GM19351 (cell line): ENCODE results near the gene CLNK.
A peak's percentile ranks its signal among the peaks of the same experiment; 100 is the strongest.
"Not testable (repeated sequence)": the region's sequence is repeated elsewhere in the genome, so short reads cannot be mapped to it uniquely, and the experiment has no call there.

ENCODE experiments used
- ATAC-seq: cut with Tn5 transposase; IDR thresholded peaks from one replicate; pipeline ENCODE4 v1.9.1; 2021; ENCODE audit warnings: mild to moderate bottlenecking, moderate library complexity; ENCODE audit not compliant: unreplicated experiment

The CLNK gene

GRCh38 chr4:10581022-10581421 lies 103.5 kb downstream of the CLNK start:
- ATAC-seq, result no peak

DNA sequence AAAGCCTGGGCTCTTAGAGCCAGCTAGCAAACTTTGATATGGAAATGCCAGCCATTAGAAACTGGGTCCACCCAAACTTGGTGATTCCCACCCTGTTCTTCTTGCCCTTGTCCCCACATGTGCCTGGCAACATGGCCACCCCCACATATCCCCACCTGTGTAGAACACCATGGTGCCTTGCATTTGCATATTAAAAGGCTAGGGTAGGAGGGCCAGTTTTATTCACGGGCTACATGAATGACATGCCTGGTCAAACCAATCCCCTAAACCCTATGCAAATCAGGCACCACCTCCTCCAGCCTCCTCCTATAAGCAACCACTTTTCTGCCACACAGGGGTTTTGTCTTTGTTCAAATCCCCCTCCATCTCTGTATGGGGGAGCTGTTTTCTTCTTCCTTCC lies 104.9 kb downstream of the CLNK start:
- no peak for ATAC-seq

GRCh38 chr4:10577508-10578426 lies 106.8 kb downstream of the CLNK start:
- peak; percentile 76 for ATAC-seq

GRCh38 chr4:10577018-10577417 lies 107.5 kb downstream of the CLNK start:
- peak; percentile 75 for ATAC-seq

GRCh38 chr4:10576236-10576635 lies 108.3 kb downstream of the CLNK start:
- no peak for ATAC-seq

DNA sequence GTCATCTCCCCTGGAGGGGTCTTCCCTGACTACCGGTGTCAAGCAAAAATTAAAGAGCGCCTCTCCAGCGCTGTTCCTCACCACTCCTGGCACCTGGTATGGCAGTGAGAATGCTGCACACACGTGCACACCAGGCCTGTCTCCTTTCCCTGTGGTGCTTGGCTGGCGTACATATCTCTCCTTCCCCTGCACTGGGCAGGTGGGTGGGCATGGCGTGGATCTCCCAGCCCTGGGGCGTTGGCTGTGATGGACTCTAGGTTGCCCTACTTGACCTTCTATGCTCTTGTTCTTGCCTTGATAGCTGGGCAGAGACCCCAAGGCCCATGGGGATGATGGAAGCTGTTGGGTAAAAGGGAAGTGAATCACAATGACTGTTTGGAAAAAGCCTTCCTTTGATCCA lies 109.2 kb downstream of the CLNK start:
- no peak for ATAC-seq

DNA sequence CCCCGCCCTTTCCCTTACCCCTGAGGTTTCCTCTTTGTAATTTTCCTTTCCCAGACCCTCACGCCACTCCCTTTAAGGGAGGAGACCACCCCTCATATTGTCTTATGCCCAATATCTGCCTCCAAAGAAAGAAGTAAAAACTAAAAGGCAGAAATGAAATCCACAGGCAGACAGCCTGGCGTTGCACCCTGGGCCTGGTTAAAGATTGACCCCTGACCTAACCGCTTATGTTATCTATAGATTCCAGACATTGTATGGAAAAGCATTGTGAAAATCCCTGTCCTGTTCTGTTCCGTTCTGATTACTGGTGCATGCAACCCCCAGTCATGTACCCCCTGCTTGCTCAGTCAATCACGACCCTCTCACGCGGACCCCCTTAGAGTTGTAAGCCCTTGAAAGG lies 110.0 kb downstream of the CLNK start:
- not testable (repeated sequence) for ATAC-seq

DNA sequence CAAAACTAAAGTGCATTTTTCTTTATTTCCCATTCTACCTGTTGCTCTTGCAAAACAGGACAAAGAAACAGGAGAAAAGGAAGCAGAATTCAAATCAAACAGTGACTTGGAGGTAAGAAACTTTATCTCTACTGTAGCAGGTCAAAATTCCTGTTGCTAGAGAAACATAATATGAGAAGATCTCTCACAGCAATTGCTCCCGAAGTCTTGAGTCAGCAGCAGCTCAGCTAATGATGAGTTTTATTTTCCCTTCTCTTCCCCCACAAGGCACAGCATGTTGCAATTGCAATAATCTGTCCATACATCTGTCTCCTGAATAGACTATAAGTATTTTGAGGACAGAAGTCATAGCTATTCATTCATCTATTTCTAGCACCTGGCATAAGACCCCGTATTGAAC lies 112.7 kb downstream of the CLNK start:
- ATAC-seq, result no peak

- ATAC-seq, result no peak
Observed at GRCh38 chr4:10569491-10569890, 115.1 kb downstream of the CLNK start.

DNA sequence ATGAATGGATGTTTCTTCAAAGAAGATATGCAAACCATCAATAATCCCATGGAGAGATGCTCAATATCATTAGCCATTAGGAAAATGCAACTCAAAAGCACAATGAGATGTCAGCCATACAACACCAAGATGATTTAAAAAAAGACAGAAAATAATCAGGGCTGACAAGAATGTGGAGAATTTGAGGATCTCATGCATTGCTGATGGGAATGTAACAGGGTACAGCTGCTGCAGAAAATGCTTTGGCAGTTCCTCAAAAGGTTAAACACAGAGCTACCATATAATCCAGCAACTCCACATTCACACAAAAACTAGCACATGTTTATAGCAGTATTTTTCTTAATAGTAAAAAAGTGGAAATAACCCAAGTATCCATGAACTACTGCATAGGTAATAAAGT lies 116.8 kb downstream of the CLNK start:
- ATAC-seq, result no peak

GRCh38 chr4:10565166-10565780 lies 119.3 kb downstream of the CLNK start:
- ATAC-seq, result no peak

GRCh38 chr4:10554694-10555093 lies 129.9 kb downstream of the CLNK start:
- peak; percentile 85 for ATAC-seq

DNA sequence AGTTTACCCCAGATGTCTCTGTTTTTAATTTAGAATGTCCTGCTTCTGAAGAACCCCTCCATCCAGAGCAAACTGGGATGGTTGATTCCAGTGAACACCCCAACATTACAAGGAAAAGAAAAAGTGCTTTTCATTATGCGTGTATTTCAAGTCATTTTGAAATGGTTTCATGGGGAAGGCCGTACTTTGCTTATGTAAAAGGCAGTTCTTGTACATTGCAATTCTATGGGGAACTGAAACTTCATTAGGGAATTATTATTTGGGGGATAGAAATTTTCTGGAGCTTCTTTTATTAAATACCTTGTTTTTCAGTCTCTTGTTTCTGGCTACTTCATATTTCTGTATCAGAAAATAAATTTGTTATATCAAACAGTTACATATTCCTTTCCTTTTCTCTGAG lies 130.4 kb downstream of the CLNK start:
- no peak for ATAC-seq

DNA sequence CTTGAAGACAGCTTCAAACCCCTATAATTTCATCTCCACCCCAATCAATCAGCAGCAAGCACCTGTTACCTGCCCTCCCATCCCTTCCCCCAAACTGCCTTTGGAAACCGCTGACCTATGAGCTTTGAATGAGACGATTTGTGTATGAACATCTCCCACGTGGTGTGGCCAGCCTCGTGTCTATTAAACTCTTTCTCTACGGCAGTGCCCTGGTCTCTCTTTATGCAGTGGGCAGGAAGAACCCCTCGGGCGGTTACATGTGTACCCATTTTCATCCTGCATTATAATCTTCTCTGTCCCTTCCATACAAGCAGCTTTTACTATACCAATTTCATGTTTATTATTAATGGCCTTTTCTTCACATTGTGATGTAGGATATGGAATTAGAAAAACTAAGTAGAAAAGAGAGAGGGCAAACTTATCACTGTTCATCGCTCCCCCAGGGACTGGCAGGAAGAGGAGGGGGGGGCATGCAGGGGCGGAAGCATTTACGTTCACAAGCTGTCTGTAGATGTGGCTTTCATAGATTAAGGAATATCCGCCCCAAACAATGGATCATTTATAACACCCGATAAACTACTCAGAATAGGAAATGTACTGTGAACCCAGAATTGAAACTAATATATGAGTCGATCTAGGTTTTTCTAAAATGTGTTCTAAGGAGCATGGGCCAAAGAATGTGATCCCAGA lies 131.8 kb downstream of the CLNK start:
- ATAC-seq, result no peak

DNA sequence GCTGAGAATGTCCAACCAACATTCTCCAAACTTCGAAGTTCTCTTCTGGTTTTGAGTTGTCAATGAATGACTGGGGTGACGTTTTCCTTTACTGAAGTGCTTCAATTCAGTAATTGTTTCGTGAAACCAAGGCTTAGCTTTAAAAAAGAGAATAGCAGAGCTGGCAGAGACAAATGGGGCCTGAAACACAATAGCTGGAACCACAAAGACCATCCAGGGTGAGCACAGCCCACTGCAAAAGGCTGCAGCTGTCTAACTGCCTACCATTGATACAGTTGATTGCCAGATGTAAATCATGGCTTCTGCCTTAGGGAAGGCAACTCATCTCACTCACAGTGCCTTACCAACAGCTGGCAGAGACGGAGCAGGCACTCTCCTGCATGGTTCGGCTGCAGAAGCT lies 148.7 kb downstream of the CLNK start:
- peak; percentile 61 for ATAC-seq

DNA sequence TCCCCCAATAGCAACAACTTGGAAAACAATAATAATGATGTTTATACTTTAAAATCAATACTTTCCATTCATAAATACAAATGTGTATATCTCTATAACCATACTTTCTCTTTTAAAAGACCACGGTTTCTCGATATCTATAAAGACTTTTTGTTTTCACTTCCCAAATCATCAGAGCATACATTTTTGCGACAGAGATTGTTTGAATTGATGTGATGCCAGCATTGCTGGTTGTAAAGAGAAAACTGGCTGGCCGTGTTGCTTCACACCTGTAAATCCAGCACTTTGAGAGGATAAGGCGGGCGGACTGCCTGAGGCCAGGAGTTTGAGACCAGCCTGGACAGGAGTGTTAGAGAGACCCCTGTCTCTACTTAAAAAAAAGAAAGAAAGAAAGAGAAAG lies 149.7 kb downstream of the CLNK start:
- peak; percentile 57 for ATAC-seq

DNA sequence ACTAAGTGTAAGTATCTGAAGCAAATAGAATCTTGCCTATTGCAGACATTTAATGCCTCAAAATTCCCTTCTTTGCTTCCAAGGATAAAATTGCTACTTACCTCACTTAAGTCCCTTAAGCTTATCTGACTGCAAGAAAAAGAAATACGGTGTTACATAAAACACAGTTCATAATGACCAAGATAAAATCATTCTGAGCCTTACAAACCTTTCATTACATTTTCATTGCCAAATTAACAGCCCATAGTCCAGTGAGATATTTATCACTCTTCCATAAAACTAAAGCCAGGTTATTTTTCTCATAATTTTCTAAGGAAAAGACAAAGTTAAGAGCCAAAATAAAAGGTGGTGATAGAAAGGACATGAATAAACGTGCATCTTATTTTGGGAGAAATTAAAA lies 152.4 kb downstream of the CLNK start:
- no peak for ATAC-seq

DNA sequence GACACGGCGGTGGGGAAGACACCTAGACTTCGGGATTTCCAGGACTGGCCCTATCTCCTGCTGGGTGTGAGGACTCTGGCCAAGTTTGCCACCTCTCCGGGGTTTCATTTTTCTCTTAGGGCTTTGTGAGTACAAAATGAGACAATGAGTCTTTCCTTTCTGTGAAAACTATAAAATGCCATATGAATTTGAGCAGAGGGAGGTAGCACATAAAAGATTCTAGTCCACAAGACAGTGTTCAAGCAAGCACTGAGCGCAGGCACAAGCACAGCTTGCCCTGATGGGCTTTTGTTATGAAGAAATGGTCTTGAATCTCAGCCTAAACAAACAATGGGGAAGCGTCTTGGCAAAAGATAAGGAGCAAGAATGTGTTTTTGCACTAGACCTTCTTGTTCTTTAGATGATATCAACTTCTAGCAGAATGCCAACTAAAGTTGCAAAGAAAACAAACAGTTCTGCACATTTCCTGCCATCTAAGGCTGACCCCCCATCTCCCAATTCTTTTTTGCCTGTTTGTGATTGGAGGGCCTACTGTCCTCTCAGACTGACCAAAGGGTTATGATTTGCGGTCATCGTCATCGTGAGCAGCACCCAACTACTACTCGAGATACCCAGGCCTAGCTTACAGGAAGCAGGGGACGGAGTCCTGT lies 154.3 kb downstream of the CLNK start:
- ATAC-seq, result no peak

- ATAC-seq, result no peak
Observed at GRCh38 chr4:10529291-10530136, 155.1 kb downstream of the CLNK start.

DNA sequence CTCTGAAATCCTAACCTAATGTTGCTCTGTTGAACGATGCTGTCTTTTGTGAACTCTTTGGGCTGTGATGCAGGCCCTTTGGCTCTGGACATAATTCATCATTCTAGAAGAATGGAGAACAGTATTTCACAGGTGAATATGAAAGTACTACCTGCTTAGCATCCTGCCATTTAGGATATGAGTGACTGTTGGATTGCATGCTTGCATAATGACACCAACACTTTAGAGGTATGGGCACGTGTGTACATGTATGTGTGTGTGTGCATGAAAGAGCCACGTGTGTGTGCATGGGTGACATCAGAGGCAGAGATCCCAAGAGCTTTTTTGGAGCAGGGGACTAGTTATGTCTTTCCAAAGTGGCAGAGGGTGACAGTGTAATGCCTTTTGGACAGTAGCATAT lies 157.1 kb downstream of the CLNK start:
- ATAC-seq, result no peak
